Ovary (tissue), 3 donors: ENCODE data around the gene EDN1.

Experiments used
- EP300 ChIP-seq: sonication (generic); formaldehyde crosslinking; IDR thresholded peaks from one replicate; pipeline ENCODE4 v1.6.1; 2017; ENCODE audit warnings: antibody characterized with exemption
- POLR2A ChIP-seq: fragments of 450-650 bp; IDR thresholded peaks from one replicate; pipeline ENCODE4 v1.6.1; 2017; ENCODE audit warnings: antibody characterized with exemption, mild to moderate bottlenecking, moderate library complexity
- TF ChIP-seq, protein P1 (sequence below), 3 donors: fragments of 450-650 bp in 2 of 3; fragments of 200-600 bp in 1 of 3; IDR thresholded peaks; one replicate each; pipeline versions ENCODE4 v1.5.1 to v1.8.0; 2016 to 2022; ENCODE audit warnings: antibody characterized with exemption in 3 of 3, mild to moderate bottlenecking in 1 of 3
- donor health status: DM: no; HTN: no; CAD: no.

DNA sequence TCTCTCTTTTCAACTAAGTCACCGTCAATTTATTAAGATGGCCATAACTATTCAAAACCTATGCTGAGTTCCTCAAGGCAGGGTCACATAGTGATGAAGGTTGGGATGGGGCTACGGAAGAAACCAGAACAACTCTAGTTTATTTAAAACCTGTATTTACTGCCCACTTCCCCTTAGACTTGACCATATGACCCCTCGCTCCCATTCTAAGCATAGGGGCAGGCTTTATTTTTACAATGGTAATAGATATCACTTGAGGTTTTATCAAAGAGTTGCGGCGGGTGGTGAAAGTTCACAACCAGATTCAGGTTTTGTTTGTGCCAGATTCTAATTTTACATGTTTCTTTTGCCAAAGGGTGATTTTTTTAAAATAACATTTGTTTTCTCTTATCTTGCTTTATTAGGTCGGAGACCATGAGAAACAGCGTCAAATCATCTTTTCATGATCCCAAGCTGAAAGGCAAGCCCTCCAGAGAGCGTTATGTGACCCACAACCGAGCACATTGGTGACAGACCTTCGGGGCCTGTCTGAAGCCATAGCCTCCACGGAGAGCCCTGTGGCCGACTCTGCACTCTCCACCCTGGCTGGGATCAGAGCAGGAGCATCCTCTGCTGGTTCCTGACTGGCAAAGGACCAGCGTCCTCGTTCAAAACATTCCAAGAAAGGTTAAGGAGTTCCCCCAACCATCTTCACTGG, 5.5 kb downstream of the EDN1 start:
- TF ChIP-seq, protein P1, sequence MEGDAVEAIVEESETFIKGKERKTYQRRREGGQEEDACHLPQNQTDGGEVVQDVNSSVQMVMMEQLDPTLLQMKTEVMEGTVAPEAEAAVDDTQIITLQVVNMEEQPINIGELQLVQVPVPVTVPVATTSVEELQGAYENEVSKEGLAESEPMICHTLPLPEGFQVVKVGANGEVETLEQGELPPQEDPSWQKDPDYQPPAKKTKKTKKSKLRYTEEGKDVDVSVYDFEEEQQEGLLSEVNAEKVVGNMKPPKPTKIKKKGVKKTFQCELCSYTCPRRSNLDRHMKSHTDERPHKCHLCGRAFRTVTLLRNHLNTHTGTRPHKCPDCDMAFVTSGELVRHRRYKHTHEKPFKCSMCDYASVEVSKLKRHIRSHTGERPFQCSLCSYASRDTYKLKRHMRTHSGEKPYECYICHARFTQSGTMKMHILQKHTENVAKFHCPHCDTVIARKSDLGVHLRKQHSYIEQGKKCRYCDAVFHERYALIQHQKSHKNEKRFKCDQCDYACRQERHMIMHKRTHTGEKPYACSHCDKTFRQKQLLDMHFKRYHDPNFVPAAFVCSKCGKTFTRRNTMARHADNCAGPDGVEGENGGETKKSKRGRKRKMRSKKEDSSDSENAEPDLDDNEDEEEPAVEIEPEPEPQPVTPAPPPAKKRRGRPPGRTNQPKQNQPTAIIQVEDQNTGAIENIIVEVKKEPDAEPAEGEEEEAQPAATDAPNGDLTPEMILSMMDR (IDR thresholded peaks at IDR 0.05), result no peak
- TF ChIP-seq POLR2A, result no peak
- no peak for TF ChIP-seq EP300
